Cardiac fibroblast (primary cell): ENCODE measurements around the gene OR13J1.

Experiments
- DNase-seq, 2 donors: peaks; one replicate each; pipeline versions ENCODE4 v3.0.0 to v3.0.0-alpha.2; 2010; ENCODE audit warnings: low read depth in 2 of 2
- H3K4me3 ChIP-seq, 2 donors: replicated peaks in 1 of 2; 1 replicate in 1 of 2; 2 replicates in 1 of 2; pipeline ENCODE4 v1.5.1; 2011; ENCODE audit warnings: low read depth in 2 of 2, low read length in 2 of 2, mild to moderate bottlenecking in 2 of 2, moderate library complexity in 1 of 2
- CTCF ChIP-seq: IDR thresholded peaks from one replicate; pipeline ENCODE4 v1.5.1; 2011; ENCODE audit warnings: low read depth, mild to moderate bottlenecking, low read length, inconsistent platforms

The OR13J1 gene

GRCh38 chr9:35907711-35908503, 37.7 kb upstream of the OR13J1 start:
- peak; percentile 2 for TF ChIP-seq CTCF
- peak overlapping the region in 1 of 2 donors; percentile 39 for H3K4me3 ChIP-seq
- DNase-seq = peak; percentile 94

- DNase-seq = peak; percentile 92 to 93
- H3K4me3 ChIP-seq = peak overlapping the region in 1 of 2 donors; percentile 39
- TF ChIP-seq CTCF = no peak
Measured at GRCh38 chr9:35906923-35907699, 36.9 kb upstream of the OR13J1 start.

GRCh38 chr9:35905912-35906679, 35.9 kb upstream of the OR13J1 start, which contains the start of gene HRCT1:
Gene HRCT1 (plus strand): TSS chr9:35906202. CDS start chr9:35906288, 86 bp downstream.
- no peak for TF ChIP-seq CTCF
- H3K4me3 ChIP-seq = peak within 1 kb of the TSS; percentile 8 to 42
- DNase-seq = peak; percentile 96 to 98

GRCh38 chr9:35905051-35905781, 35.0 kb upstream of the OR13J1 start:
- no peak for TF ChIP-seq CTCF
- DNase-seq = peak in 1 of 2 donors; percentile 77
- H3K4me3 ChIP-seq = no peak overlapping the region

- no peak for TF ChIP-seq CTCF
- H3K4me3 ChIP-seq = no peak overlapping the region
- DNase-seq = no peak
Measured at GRCh38 chr9:35904338-35904737, 34.1 kb upstream of the OR13J1 start.

GRCh38 chr9:35903049-35903448, 32.8 kb upstream of the OR13J1 start:
- no peak overlapping the region for H3K4me3 ChIP-seq
- peak; percentile 78 to 82 for DNase-seq
- TF ChIP-seq CTCF = peak; percentile 54
